CD4-positive, alpha-beta T cell treated with Interferon alpha-2 for 1 hour (primary cell): ENCODE measurements around the gene ZBTB38.

ENCODE experiments used
- DNase-seq, 2 donors: peaks; one replicate each; pipeline ENCODE4 v3.0.0-alpha.2; 2020 to 2022

The ZBTB38 gene

DNA sequence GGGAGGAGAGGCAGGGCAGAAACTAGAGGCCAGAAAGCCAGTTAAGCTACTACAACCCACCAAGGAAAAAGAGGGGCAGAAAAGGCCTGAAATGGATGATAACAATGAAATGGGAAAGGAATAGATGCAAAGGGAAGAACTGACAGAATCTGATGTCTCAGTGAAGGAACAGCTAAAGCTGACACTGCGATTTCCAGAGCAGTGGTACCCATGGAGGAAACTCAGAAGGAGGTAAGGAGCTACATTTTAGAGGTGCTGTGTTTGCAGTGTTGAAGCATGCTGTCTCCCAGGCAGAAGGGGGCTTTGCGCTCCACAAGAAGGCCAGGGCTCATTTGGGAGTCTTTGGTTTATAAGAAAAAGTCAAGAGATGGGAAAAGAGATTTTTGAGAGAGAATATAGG is 38.0 kb downstream of the ZBTB38 start:
- no peak for DNase-seq

GRCh38 chr3:141407047-141407446 is 38.7 kb downstream of the ZBTB38 start:
- DNase-seq = no peak

GRCh38 chr3:141407825-141408224 is 39.5 kb downstream of the ZBTB38 start:
- no peak for DNase-seq

DNA sequence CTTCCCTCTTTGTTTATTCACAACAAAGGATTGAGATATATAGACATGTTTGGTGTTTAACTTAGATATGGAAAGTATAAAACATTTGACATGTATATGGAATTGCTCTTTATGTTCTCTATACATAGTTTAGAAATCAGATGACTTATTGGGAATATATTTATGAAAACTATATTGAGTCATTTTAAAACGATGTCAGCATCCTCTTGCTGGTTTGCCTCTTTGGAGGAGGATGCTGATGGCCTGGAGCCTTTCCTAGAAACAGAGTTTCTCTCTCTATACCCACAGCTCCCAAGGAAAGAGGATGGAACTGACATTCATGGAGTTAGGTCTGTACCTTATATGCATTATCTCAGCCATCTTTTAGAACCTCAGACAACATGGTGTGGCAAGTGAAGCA is 40.3 kb downstream of the ZBTB38 start:
- no peak for DNase-seq

DNA sequence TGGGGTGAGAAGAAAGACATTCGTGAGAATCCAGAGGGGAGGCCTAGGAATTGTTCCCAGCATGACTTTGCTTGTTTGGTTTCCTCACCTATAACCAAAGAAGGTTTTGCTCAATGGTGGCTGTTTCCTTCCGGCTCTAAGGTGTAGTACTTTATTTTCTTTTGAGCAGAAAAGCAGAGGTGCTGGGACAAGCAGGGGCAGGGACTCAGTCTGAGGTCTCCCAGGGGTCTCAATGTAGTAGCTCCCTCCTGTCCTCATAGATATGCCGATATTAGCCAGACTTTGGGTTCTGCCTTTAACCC is 41.6 kb downstream of the ZBTB38 start:
- peak in 1 of 2 donors; percentile 37 for DNase-seq

- no peak for DNase-seq
Measured at GRCh38 chr3:141410408-141410807, 42.1 kb downstream of the ZBTB38 start.

DNA sequence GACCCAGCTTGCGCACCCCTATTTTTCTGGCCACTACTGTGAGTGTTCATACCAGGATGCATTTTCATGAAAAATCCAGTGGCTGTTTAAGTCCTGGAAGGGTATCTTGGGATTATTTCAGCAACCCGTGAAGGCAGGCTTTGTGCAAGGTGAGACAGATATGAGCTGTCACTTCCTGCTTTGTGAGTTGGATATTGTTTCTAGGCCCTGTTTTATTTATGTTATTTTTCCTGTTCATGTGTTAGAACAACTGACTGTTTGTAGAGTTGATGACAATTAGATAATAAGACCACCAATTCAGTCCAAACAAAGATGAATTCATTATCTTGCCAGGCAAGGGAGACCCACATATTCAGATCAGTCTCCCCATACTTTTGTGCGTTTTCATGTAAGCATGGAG is 42.5 kb downstream of the ZBTB38 start:
- DNase-seq = peak in 1 of 2 donors; percentile 38

DNA sequence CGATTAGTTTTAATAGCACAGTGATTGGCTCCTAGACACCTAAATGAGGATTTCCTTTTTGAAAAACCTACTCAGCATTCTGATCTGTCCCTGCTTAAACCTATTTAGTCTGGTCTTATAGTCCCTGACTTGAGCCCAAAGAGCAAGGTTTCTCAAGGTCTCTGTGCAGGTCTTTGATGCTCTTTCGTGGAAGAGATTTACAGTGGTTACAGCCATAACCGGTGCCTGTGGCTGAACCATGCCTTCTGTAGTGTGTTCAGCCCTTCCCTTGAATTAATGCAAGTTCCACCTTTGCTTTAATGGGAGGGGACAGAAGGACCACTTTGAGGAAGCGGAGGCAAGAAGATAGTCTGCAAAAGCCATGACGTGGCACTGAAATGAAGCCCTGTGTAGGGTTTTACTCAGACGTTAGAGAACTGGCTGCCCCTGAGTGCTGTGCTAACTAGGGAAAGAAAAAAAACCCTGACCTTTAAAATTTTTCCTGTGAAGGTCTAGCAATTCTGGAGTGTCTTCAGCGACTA is 43.0 kb downstream of the ZBTB38 start:
- DNase-seq = peak; percentile 26 to 67

- DNase-seq = peak; percentile 66 to 82
Measured at GRCh38 chr3:141412087-141412935, 44.0 kb downstream of the ZBTB38 start.

DNA sequence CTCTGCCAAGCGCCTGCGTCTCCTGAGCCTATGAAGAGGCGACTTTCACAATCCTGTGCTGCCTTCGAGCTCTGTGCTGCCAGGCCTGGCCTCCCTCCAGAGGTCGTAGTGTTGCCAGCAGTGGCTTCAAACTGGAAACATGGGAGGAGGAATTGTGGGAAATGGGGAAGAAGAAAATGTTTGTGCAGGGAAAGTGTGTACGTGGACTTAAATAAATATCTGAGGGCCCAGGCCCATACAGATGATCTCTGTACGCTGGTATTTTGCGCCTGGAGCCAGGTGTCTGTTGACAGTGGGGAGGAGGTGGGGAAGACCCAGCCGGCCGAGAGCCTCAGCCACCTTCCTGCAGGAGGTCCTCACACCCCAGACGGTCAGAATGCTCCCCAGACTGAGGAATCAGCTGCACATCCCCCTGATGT is 44.6 kb downstream of the ZBTB38 start:
- no peak for DNase-seq

DNA sequence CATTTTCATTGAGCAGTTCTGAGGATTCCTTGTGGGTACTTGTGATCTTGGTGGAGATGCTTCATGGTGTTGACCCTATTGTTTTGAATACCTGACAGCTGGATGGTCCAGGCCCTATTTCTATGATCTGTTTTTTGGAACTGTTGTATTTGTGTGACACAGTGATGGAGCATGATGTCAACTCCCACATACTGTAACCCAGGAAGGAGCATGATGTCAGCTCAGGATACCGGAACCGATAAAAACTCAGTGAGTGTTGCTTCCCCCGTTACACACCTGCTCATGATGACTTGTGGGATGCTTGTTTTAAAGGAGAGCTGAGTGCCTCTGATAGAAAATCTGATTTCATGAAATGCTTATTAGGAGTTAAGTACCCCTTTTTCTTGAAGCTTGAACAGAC is 45.1 kb downstream of the ZBTB38 start:
- peak; percentile 24 to 69 for DNase-seq

GRCh38 chr3:141413801-141414689 is 45.7 kb downstream of the ZBTB38 start:
- peak in 1 of 2 donors; percentile 58 for DNase-seq

GRCh38 chr3:141414800-141415462 is 46.6 kb downstream of the ZBTB38 start:
- DNase-seq = no peak

DNA sequence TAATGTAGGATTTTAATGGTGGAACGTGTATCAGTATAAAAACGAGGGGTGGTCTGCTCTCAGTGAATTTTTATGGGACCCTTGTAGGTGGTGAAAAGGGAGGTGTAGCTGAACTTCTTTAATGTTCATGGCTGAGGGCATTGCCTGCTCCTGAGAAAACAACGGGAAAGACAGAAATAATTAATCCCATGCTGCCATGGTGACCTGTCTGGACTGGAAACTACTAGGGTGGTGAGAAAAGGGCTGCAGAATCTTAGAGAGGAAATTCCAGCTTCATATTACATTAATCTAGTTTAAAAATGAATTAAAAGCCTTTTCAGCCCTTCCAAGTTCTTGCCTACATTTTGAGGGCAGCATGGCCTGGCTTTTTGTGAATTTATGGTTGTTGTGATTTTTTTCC is 47.6 kb downstream of the ZBTB38 start:
- no peak for DNase-seq
